Endometrium (tissue), 2 donors: ENCODE measurements around the gene TEAD4.

Experiments used
- FAIRE-seq: peaks from 2 replicates; lab custom pipeline; 2012; peaks lifted over from hg19 to GRCh38; lab: Jason Lieb, UNC
- donor health status: control.
- donor health status: control.

TEAD4 gene

DNA sequence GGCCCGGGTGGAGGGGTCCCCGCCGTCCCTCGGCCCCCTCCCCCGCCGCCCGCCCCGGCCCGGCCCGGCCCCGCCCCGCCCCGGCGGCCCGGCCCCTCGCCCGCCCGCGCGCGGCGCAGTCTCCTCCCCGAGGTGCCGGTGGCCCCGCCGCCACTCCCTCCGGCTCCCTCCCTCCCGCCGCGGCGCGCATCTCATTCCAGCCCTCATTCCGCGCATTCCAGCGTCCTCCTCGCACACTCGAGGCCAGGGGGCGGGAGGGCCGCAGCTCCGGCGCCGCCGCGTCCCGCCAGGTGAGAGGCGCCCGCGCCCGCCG lies at the start of gene TEAD4:
TSS of gene TEAD4 (plus strand) at position 206 of the 313 bp plus-strand sequence.
- FAIRE-seq, result no peak

DNA sequence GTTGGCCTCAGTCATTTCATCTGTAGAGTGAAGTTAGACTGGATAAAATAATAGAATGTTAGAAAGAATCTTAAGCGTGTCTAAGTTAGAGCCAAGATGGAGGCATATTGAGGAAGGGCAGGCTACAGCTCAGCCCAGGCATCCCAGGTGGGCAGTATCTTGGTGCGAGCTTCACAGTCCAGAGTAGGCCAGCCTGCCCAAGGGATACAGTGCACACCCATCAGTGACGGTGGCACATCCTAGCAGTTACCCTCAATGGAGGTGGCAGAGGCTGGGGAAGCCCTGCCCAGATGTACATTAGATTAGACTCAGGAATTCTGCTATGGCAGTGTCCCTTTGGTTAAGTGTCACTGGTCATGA lies 47.0 kb upstream of the TEAD4 start:
- FAIRE-seq, result no peak

GRCh38 chr12:2919249-2919648 lies 39.9 kb upstream of the TEAD4 start:
- FAIRE-seq, result no peak

GRCh38 chr12:2922329-2922728 lies 36.9 kb upstream of the TEAD4 start:
- no peak for FAIRE-seq

GRCh38 chr12:2923057-2923456 lies 36.1 kb upstream of the TEAD4 start:
- no peak for FAIRE-seq

DNA sequence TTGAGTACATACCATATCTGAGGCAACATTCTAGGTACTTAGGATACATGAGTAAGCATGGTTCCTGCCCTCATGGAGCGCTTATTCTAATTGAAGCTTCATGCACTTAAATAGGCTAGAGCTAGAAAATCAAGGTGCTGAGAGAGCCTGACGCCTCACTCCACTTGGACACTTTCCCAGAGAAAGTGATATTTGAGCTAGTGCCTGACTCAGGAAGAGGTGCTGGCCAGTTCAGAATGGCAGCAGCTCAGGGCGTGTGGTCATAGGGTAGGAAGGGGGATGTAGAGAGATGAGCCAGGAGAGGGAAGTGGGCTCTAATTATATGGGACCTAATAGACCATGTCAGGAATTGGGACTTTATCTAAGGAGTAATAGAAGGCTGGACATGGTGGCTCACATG lies 35.2 kb upstream of the TEAD4 start:
- FAIRE-seq, result no peak

DNA sequence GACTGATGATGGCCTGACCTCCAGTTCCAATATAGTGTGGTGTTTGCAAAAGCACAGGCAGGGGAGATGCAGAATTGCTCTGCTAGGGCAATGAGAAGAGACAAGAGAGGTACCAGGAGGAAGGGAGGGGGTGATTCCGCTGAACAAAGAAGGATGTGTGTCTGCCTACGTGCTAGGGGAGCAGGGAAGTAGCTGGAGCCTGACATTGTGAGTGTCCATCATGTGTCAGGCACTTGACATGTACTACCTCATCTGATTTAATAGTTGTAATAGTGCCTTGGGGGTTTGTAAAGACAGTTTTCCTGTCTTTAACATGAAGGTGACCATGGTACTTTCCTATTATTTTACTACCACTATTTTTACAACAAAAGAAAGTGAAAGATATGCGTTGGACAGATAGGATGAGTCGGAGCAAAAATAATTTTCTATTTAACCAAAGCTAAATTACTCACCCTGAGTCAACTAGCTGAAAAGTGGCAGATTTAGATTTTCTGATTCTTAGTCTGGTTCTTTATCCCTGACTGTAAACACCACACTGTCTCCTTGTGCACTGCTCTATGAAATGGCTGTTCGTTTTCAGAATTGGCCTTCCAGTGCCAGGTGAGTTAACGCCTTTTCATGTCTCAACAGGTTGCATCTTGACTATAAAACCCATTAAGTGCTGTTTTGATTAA lies 33.7 kb upstream of the TEAD4 start:
- no peak for FAIRE-seq

DNA sequence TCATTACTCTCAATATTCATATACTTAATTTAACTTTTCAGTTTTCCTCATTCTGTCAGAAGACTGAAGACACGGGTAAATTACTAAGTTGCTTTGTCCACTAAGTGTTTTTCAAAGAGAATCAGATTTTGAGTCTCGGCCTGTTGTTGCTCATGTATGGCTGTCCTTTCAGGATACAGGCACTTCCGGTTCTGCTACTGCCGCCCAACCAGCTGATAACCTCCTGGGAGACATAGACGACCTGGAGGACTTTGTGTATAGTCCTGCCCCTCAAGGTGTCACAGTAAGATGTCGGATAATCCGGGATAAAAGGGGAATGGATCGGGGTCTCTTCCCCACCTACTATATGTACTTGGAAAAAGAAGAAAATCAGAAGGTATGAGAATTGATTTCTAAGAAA lies 28.3 kb upstream of the TEAD4 start:
- FAIRE-seq, result no peak

GRCh38 chr12:2933586-2933985 lies 25.6 kb upstream of the TEAD4 start:
- no peak for FAIRE-seq

GRCh38 chr12:2934371-2934770 lies 24.8 kb upstream of the TEAD4 start:
- no peak for FAIRE-seq

GRCh38 chr12:2936301-2936700 lies 22.9 kb upstream of the TEAD4 start:
- no peak for FAIRE-seq

DNA sequence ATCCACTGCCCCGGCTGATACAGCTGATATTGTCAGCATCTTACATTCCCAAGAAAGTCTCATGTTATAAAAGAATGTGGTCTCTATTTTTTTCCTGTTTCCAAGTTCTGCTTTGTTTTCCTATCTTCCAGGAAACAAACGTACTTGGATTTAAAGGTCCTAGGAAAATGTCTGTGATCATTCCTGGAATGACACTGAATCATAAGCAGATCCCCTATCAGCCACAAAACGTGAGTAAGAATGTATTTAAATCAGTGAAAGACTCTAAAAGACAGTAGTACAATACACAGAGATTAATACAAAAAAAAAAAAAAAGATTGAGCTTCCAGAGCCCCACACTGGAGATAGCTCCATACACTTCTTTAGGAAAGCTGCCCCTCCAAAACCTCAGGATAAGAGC lies 21.7 kb upstream of the TEAD4 start:
- no peak for FAIRE-seq

DNA sequence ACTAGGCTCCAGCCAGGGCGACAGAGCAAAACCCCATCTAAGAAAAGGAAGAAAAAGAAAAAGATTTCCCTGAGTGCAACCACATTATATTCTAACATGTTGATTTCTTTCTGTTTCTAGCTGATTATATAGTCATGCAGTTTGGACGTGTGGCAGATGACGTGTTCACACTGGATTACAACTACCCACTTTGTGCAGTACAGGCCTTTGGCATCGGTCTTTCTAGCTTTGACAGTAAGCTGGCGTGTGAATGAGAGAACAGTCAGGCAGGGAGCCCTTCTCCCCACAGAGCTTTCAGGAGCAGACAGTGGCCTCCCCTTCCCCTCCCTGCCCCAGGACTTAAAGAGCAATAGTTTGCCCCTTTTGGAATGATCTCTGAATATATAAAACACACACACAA lies 20.0 kb upstream of the TEAD4 start:
- FAIRE-seq, result no peak

- FAIRE-seq, result no peak
These were observed 18.6 kb upstream of the TEAD4 start for GRCh38 chr12:2940564-2940963.

DNA sequence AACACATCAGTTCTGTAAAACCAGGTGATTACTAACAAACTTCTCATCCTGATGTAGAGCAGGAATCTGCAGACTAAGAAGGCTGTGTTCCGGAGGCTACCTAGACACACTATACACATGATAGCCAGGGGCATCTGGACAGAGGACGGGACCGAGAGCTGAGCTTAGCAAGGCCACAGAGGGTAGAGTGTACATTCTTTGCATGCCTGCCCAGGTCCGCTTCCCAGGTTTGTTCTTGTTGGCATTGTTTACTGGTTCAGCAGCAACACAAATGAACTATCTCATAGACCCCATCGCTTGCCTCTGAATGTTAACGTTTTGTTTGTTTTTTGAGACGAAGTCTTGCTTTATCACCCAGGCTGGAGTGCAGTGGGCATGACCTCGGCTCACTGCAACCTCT lies 17.7 kb upstream of the TEAD4 start:
- no peak for FAIRE-seq

DNA sequence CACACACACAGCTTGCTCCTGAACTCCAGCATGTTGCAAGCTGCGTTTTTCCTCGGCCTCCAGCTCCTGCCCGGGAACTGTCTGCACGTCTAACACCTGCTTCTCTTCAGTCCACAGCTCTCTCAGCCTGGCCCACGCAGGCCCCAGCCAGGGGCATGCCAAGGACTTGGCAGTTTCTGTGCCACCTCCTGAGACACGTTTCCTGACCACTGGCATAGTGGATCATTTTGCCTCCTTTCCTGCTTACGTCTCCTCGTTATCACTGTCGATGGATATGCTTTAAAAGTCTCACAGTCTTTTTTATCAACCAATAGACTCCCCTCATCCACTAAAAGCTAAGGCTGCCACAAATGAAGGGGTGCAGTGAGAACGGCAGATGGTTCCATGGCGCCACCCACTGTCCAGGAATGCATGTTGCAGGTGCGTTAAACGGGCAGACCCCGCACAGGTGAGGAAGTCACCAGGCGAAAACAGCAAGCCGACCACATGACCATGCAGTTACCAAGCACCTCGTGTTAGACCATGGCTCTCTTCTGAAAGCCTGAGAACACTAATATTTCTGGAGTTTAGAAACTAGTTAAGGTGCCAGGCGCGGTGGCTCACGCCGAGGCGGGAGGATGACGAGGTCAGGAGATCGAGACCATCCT lies 14.7 kb upstream of the TEAD4 start:
- no peak for FAIRE-seq

DNA sequence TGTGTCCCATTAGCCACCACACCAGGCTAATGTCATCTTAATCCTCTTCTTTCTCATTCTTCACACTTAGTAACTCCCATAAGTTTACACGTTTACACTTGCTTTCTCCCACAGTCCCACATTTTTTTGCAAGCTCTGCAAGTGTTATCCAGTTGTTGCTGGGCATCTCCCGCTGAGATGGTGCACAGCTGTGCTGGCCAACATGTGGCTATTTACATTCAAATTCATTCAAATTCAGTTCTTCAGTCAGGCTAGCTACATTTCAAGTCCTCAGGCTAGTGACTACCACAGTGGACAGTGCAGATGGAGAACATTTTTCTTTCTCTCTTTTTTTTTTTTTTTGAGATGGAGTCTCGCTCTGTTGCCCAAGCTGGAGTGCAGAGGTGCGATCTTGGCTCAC lies 9.8 kb upstream of the TEAD4 start:
- no peak for FAIRE-seq

- FAIRE-seq, result no peak
These were observed 3.3 kb upstream of the TEAD4 start for GRCh38 chr12:2955888-2956287.

DNA sequence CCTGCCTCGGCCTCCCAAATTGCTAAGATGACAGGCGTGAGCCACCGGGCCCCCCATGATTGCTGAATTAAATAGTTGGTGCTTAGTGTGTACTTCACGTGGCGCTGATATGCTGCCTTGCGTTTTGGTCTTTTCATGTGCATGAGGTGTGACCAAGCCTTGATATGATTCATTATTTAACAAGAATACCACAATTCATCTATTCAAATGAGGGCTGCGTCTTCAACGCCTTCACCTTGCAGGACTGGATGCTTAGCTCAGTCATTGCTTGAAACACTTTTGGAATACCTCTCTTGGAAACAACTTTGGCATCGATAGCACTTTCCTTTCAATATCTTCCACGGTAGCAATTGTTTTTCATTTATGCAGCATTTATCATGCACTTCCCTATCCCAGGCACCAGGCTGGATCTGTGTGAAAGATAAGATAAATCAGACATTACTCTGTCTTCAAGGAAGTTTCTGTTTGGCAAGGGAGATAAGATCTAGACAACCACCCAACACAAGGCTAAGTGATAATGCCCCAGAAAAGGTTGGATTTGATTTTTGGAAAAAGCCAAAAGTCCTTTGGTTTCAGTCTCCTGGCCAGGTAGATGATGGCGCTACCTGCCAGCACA lies 1.3 kb upstream of the TEAD4 start:
- no peak for FAIRE-seq

DNA sequence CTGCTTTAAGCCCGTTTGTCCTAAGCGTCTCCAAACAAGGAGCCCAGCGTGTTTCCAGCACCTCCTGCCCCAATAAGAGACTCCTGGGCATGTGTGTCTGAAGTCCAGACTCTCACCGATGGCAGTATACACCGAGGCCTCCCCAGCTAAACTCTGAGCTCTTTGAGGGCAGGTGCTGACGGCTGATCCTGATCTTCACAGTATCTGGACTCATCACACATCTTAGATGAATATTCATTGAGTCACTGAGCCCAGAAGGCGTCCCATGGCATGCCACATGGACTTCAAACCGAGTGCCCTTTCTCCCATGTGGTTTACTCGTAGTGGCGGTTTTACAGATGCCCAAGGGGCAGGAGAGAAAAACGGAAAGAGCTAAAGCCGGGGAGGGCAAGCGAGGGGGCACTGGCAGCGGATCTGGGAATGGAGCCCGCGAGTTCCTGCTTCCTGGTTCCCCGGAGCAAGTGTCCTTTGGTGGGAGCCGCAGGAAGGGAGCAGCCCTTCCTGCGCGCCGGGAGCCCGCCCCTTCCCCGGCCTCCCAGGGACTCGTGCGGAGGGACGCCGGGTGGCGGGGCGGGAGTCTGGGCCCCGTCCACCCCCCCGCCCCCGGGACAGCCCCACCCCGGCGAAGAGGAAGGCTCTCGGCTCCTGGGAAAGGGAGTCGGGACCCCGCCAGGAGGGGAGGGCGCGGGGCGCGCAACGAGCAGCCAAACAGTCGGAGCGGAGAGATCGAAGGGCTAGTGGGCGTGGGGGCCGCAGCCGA lies 585 bp upstream of the TEAD4 start:
- FAIRE-seq, result no peak

GRCh38 chr12:2959505-2960389 lies 550 bp downstream of the TEAD4 start:
- no peak for FAIRE-seq

DNA sequence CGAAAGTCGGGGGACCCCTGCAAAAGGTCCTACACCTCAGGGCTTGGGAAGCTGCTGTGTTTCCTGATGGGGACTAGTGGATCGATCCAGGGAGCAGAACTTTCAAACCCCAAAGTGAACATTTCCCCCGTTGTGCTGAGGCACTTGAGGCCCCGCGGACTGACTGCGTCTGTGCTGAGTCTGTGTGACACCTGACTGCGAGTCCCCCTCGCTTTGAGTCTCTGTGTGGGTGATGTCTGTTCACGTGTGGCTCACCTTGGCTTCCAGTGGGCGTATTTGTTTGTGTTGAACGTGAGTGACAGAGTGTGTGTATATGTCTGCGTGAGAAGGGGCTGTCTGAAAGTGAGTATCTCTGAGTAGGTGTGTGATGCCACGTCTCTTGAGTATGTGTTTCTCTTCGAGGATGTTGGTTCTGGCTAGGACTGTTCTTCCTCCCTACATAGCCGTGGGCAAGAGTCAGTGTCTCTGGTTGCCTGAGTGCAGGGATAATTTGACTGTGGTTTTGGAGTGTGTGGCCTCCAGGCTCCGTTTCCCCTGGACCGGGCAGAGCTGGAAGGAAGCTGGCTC lies 1.3 kb downstream of the TEAD4 start:
- no peak for FAIRE-seq
